Fibroblast of villous mesenchyme (primary cell): Measurements from ENCODE around the gene RFFL. TPM values are rescaled to one million over a fixed set of nuclear protein-coding genes. Genes with fewer than 3 reads are reported as not detected.
A peak's percentile ranks its signal among the peaks of the same experiment; 100 is the strongest.

ENCODE experiments used
- DNase-seq: peaks from one replicate; pipeline ENCODE4 v3.0.0-alpha.2; 2010; ENCODE audit warnings: low read depth
- H3K4me3 ChIP-seq: 2 replicates; pipeline ENCODE4 v1.5.1; 2011; ENCODE audit warnings: low read depth, mild to moderate bottlenecking, low read length
- CTCF ChIP-seq: IDR thresholded peaks from 2 replicates; pipeline ENCODE4 v1.5.1; 2012; ENCODE audit warnings: low read depth, mild to moderate bottlenecking, low read length; ENCODE audit not compliant: insufficient read depth
- total RNA-seq: library from RNA; depleted of rRNA; stranded (reverse); fragments of >200 nt; gene quantifications from 2 replicates; pipeline ENCODE4 v1.2.3, GENCODE V29; 2012

RFFL gene
- total RNA-seq, 1 donor: 15.1 TPM

- no peak for TF ChIP-seq CTCF
- H3K4me3 ChIP-seq: no peak overlapping the region
- DNase-seq: no peak
These were observed 74.0 kb downstream of the RFFL start for GRCh38 chr17:34989473-34989872.

GRCh38 chr17:34988644-34989043 lies 74.9 kb downstream of the RFFL start:
- no peak overlapping the region for H3K4me3 ChIP-seq
- no peak for DNase-seq
- TF ChIP-seq CTCF: no peak

- no peak for DNase-seq
These were observed 76.3 kb downstream of the RFFL start for GRCh38 chr17:34987232-34987631.

GRCh38 chr17:34981538-34982241 lies 81.8 kb downstream of the RFFL start:
- DNase-seq: peak; percentile 80
- H3K4me3 ChIP-seq: peak overlapping the region; percentile 84
- no peak for TF ChIP-seq CTCF

More at GRCh38 chr17:34987232-34987631, 76.3 kb downstream of the RFFL start:
- H3K4me3 ChIP-seq: no peak overlapping the region
- no peak for TF ChIP-seq CTCF

GRCh38 chr17:34980681-34981537 lies 82.6 kb downstream of the RFFL start:
- DNase-seq: peak; percentile 92
- H3K4me3 ChIP-seq: peak overlapping the region; percentile 84
- peak; percentile 51 for TF ChIP-seq CTCF

- TF ChIP-seq CTCF: no peak
- peak within 1 kb of the TSS; percentile 84 for H3K4me3 ChIP-seq
- peak; percentile 95 for DNase-seq
These were observed 83.2 kb downstream of the RFFL start, which contains the start of gene LIG3 for GRCh38 chr17:34980353-34980680. LIG3 (plus strand) TSS chr17:34980512; CDS start chr17:34983006, 2,494 bp downstream.
